Endothelial cell (in vitro differentiated cells): ENCODE results near the gene HOXC4. TPM values are rescaled to one million over a fixed set of nuclear protein-coding genes. Genes with fewer than 3 reads are reported as not detected.

Experiments
- DNase-seq: peaks from one replicate; pipeline ENCODE4 v3.0.0; 2021; ENCODE audit warnings: low spot score
- H3K27ac Mint-ChIP-seq: one replicate; pipeline ENCODE4 v1.8.0; 2021; ENCODE audit warnings: mixed read lengths, inconsistent platforms; ENCODE audit not compliant: unreplicated experiment
- H3K27me3 Mint-ChIP-seq: one replicate; pipeline ENCODE4 v1.8.0; 2021; ENCODE audit warnings: mild to moderate bottlenecking, moderate library complexity, mixed read lengths, inconsistent platforms; ENCODE audit not compliant: unreplicated experiment
- H3K36me3 Mint-ChIP-seq: one replicate; pipeline ENCODE4 v1.8.0; 2021; ENCODE audit warnings: mild to moderate bottlenecking, low read depth, mixed read lengths, inconsistent platforms; ENCODE audit not compliant: unreplicated experiment
- H3K4me1 Mint-ChIP-seq: one replicate; pipeline ENCODE4 v1.8.0; 2021; ENCODE audit warnings: mild to moderate bottlenecking, mixed read lengths, inconsistent platforms; ENCODE audit not compliant: unreplicated experiment
- H3K4me3 Mint-ChIP-seq: one replicate; pipeline ENCODE4 v1.8.0; 2021; ENCODE audit warnings: mild to moderate bottlenecking, mixed read lengths, inconsistent platforms; ENCODE audit not compliant: unreplicated experiment
- H3K9me3 Mint-ChIP-seq: one replicate; pipeline ENCODE4 v1.8.0; 2021; ENCODE audit warnings: mixed read lengths, inconsistent platforms; ENCODE audit not compliant: unreplicated experiment
- CTCF ChIP-seq: fragments of 200-600 bp; sonication (generic); IDR thresholded peaks from one replicate; pipeline ENCODE4 v1.5.0; 2021; ENCODE audit warnings: antibody characterized with exemption; ENCODE audit not compliant: unreplicated experiment
- total RNA-seq: library from RNA; stranded (reverse); fragmentation: NEBNext Ultra II Directional; extraction: Animal tissue kit (Norgen Biotek cat#: 25700); gene quantifications from one replicate; pipeline ENCODE4 v1.2.1, GENCODE V29; 2021; ENCODE audit not compliant: unreplicated experiment

Gene HOXC4
- total RNA-seq, 1 donor from 2014 or later = not detected

GRCh38 chr12:54005853-54006558 is 47.6 kb upstream of the HOXC4 start:
- H3K27ac Mint-ChIP-seq = no peak overlapping the region
- peak; percentile 99 for TF ChIP-seq CTCF
- H3K4me3 Mint-ChIP-seq = peak overlapping the region; percentile 31
- peaks cover 36% of the 10 kb centered on the region for H3K27me3 Mint-ChIP-seq
- no peaks in the 10 kb centered on the region for H3K36me3 Mint-ChIP-seq
- peaks cover 13% of the 10 kb centered on the region for H3K4me1 Mint-ChIP-seq
- no peaks in the 10 kb centered on the region for H3K9me3 Mint-ChIP-seq
- peak; percentile 93 for DNase-seq

GRCh38 chr12:54006559-54007220 is 46.9 kb upstream of the HOXC4 start:
- Mint-ChIP-seq H3K9me3 (no peaks in the 10 kb centered on the region), H3K27ac (no peak overlapping the region), H3K27me3 (peaks cover 38% of the 10 kb centered on the region), H3K4me3 (no peak overlapping the region), H3K36me3 (no peaks in the 10 kb centered on the region), H3K4me1 (peaks cover 18% of the 10 kb centered on the region)
- TF ChIP-seq CTCF = no peak
- no peak for DNase-seq

- H3K36me3 Mint-ChIP-seq = no peaks in the 10 kb centered on the region
- peaks cover 37% of the 10 kb centered on the region for H3K27me3 Mint-ChIP-seq
- peaks cover 18% of the 10 kb centered on the region for H3K4me1 Mint-ChIP-seq
- H3K9me3 Mint-ChIP-seq = no peaks in the 10 kb centered on the region
- no peak for DNase-seq
- no peak for TF ChIP-seq CTCF
- H3K27ac Mint-ChIP-seq = no peak overlapping the region
- no peak overlapping the region for H3K4me3 Mint-ChIP-seq
Observed at GRCh38 chr12:54007538-54008259, 45.9 kb upstream of the HOXC4 start.

GRCh38 chr12:54008260-54008552 is 45.4 kb upstream of the HOXC4 start:
- Mint-ChIP-seq H3K9me3 (no peaks in the 10 kb centered on the region), H3K4me3 (no peak overlapping the region), H3K27me3 (peaks cover 36% of the 10 kb centered on the region), H3K4me1 (peaks cover 20% of the 10 kb centered on the region), H3K36me3 (no peaks in the 10 kb centered on the region), H3K27ac (no peak overlapping the region)
- DNase-seq = no peak
- no peak for TF ChIP-seq CTCF
